H1 (cell line): ENCODE results near the gene SKAP2. TPM values are rescaled to one million over a fixed set of nuclear protein-coding genes. Genes with fewer than 3 reads are reported as not detected.

Source experiments
- CTCF ChIA-PET: fragments of 300-600 bp; sonication (Branson Sonifier 250); formaldehyde crosslinking; loops from one replicate; lab custom pipeline; 2021; ENCODE audit not compliant: partially characterized antibody; lab: Charles Lee
- POLR2A ChIA-PET: fragments of 300-600 bp; sonication (Branson Sonifier 250); formaldehyde crosslinking; loops from one replicate; lab custom pipeline; 2021; ENCODE audit warnings: inconsistent platforms; ENCODE audit not compliant: partially characterized antibody; lab: Charles Lee
- DNase-seq, 2 experiments: peaks; one replicate each; pipeline versions ENCODE4 v3.0.0 to v3.0.0-alpha.2; 2010 to 2022; ENCODE audit warnings: low spot score in 2 of 2, low read depth in 1 of 2, mixed read lengths in 1 of 2
- FAIRE-seq: peaks from 2 replicates; lab custom pipeline; 2011; peaks lifted over from hg19 to GRCh38; lab: Jason Lieb, UNC
- H2AFZ ChIP-seq: 2 replicates; pipeline ENCODE4 v1.8.1; 2012; ENCODE audit warnings: low read length, inconsistent platforms
- H2AK5ac ChIP-seq: 2 replicates; pipeline ENCODE4 v1.6.1; 2013; ENCODE audit warnings: low read depth, low read length
- H2BK120ac ChIP-seq: replicated peaks from 2 replicates; pipeline ENCODE3; 2013; ENCODE audit warnings: low read depth, low read length, inconsistent platforms
- H2BK12ac ChIP-seq: 2 replicates; pipeline ENCODE4 v1.6.1; 2013; ENCODE audit warnings: low read depth, low read length
- H2BK15ac ChIP-seq: 2 replicates; pipeline ENCODE4 v1.6.1; 2013; ENCODE audit warnings: low read length
- H2BK20ac ChIP-seq: 2 replicates; pipeline ENCODE4 v1.6.1; 2013; ENCODE audit warnings: low read length
- H2BK5ac ChIP-seq: 2 replicates; pipeline ENCODE4 v1.6.1; 2013; ENCODE audit warnings: low read depth, low read length
- H3K14ac ChIP-seq: 2 replicates; pipeline ENCODE4 v1.6.1; 2013; ENCODE audit warnings: inconsistent platforms; ENCODE audit not compliant: insufficient read length
- H3K18ac ChIP-seq: 2 replicates; pipeline ENCODE4 v1.6.1; 2013; ENCODE audit warnings: low read length; ENCODE audit errors: extremely low read depth
- H3K23ac ChIP-seq: 2 replicates; pipeline ENCODE4 v1.6.1; 2013; ENCODE audit warnings: inconsistent platforms; ENCODE audit not compliant: insufficient read length
- H3K23me2 ChIP-seq: 2 replicates; pipeline ENCODE4 v1.6.1; 2013; ENCODE audit warnings: low read depth, low read length
- H3K27ac ChIP-seq: 2 replicates; pipeline ENCODE4 v1.6.1; 2011; ENCODE audit warnings: low read depth, low read length, inconsistent platforms
- H3K27me3 ChIP-seq, 4 experiments: replicated peaks in 1 of 4; 1 replicate in 1 of 4; 2 replicates in 3 of 4; pipeline versions ENCODE4 v1.6.1 to v1.8.1; 2011 to 2013; ENCODE audit warnings: low read length in 3 of 4, mild to moderate bottlenecking in 3 of 4, inconsistent platforms in 2 of 4, mixed read lengths in 2 of 4, moderate library complexity in 1 of 4; ENCODE audit not compliant: control insufficient read depth in 3 of 4, insufficient read depth in 3 of 4; ENCODE audit errors: extremely low read depth in 1 of 4
- H3K36me3 ChIP-seq, 4 experiments: 2 replicates each; pipeline versions ENCODE4 v1.6.1 to v1.8.1; 2011 to 2013; ENCODE audit warnings: mild to moderate bottlenecking in 4 of 4, low read length in 3 of 4, moderate library complexity in 2 of 4, control low read depth in 1 of 4, inconsistent platforms in 1 of 4; ENCODE audit not compliant: insufficient read depth in 4 of 4, control insufficient read depth in 2 of 4
- H3K4ac ChIP-seq: replicated peaks from 2 replicates; pipeline ENCODE3; 2013; ENCODE audit warnings: low read length, low read depth, mixed read lengths, inconsistent platforms; ENCODE audit not compliant: insufficient read length
- H3K4me1 ChIP-seq, 4 experiments: replicated peaks in 1 of 4; 1 replicate in 1 of 4; 2 replicates in 3 of 4; pipeline versions ENCODE4 v1.6.1 to v1.8.1; 2011 to 2013; ENCODE audit warnings: low read length in 3 of 4, inconsistent platforms in 2 of 4, mixed read lengths in 1 of 4; ENCODE audit not compliant: insufficient read depth in 4 of 4, control insufficient read depth in 3 of 4
- H3K4me2 ChIP-seq, 2 experiments: 2 replicates each; pipeline versions ENCODE4 v1.6.1 to v1.8.1; 2011 to 2013; ENCODE audit warnings: low read depth in 2 of 2, low read length in 2 of 2, control low read depth in 1 of 2, inconsistent platforms in 1 of 2, mild to moderate bottlenecking in 1 of 2; ENCODE audit not compliant: insufficient read depth in 1 of 2
- H3K4me3 ChIP-seq, 4 experiments: fragments of 200-600, 300-600 bp in 1 of 4; sonication (generic), shearing (Covaris generic), sonication (Bioruptor Twin) in 1 of 4; 2 replicates each; pipeline versions ENCODE4 v1.5.1 to v1.8.1; 2011 to 2016; ENCODE audit warnings: low read length in 4 of 4, low read depth in 3 of 4, control low read depth in 2 of 4, inconsistent platforms in 2 of 4, mild to moderate bottlenecking in 2 of 4, mixed read lengths in 1 of 4, moderate library complexity in 1 of 4; ENCODE audit not compliant: insufficient read depth in 2 of 4; ENCODE audit errors: extremely low read depth in 1 of 4
- H3K56ac ChIP-seq: replicated peaks from 2 replicates; pipeline ENCODE3; 2013; ENCODE audit warnings: low read depth, mild to moderate bottlenecking, mixed read lengths, low read length, inconsistent platforms; ENCODE audit not compliant: insufficient read length
- H3K79me1 ChIP-seq: 2 replicates; pipeline ENCODE4 v1.6.1; 2013; ENCODE audit warnings: low read depth, low read length, control low read depth
- H3K79me2 ChIP-seq, 2 experiments: 2 replicates each; pipeline versions ENCODE4 v1.6.1 to v1.8.1; 2012 to 2013; ENCODE audit warnings: low read length in 2 of 2, mild to moderate bottlenecking in 2 of 2, inconsistent platforms in 1 of 2; ENCODE audit not compliant: insufficient read depth in 2 of 2, control insufficient read depth in 1 of 2
- H3K9ac ChIP-seq, 4 experiments: replicated peaks in 1 of 4; 1 replicate in 1 of 4; 2 replicates in 3 of 4; pipeline versions ENCODE4 v1.6.1 to v1.8.1; 2011 to 2013; ENCODE audit warnings: low read depth in 3 of 4, low read length in 3 of 4, control low read depth in 2 of 4, mild to moderate bottlenecking in 2 of 4, moderate library complexity in 2 of 4, inconsistent platforms in 1 of 4; ENCODE audit errors: extremely low read depth in 1 of 4
- H3K9me3 ChIP-seq, 2 experiments: 2 replicates each; pipeline versions ENCODE4 v1.6.1 to v1.8.1; 2012 to 2013; ENCODE audit warnings: mild to moderate bottlenecking in 2 of 2, moderate library complexity in 2 of 2, control low read depth in 1 of 2, inconsistent platforms in 1 of 2, low read depth in 1 of 2, low read length in 1 of 2, mixed read lengths in 1 of 2; ENCODE audit not compliant: insufficient read depth in 2 of 2
- H4K20me1 ChIP-seq, 2 experiments: replicated peaks in 1 of 2; 2 replicates each; pipeline versions ENCODE3 to v1.8.1; 2011 to 2013; ENCODE audit warnings: inconsistent platforms in 2 of 2, low read length in 2 of 2, mild to moderate bottlenecking in 1 of 2; ENCODE audit not compliant: insufficient read depth in 2 of 2, control insufficient read depth in 1 of 2
- H4K5ac ChIP-seq: 2 replicates; pipeline ENCODE4 v1.6.1; 2013; ENCODE audit warnings: low read length, low read depth, mixed read lengths, inconsistent platforms; ENCODE audit not compliant: insufficient read length
- H4K8ac ChIP-seq: 2 replicates; pipeline ENCODE4 v1.8.0; 2013; ENCODE audit warnings: mild to moderate bottlenecking, moderate library complexity, low read length, inconsistent platforms; ENCODE audit not compliant: insufficient read depth; ENCODE audit errors: extremely low read depth
- H4K91ac ChIP-seq: replicated peaks from 2 replicates; pipeline ENCODE3; 2013; ENCODE audit warnings: low read length, mixed read lengths, inconsistent platforms; ENCODE audit not compliant: insufficient read length
- EZH2 ChIP-seq: fragments of 200-600 bp; sonication (generic); IDR thresholded peaks from 2 replicates; pipeline ENCODE4 v1.7.1; 2012; ENCODE audit warnings: low read depth, mild to moderate bottlenecking, moderate library complexity, low read length, inconsistent platforms; ENCODE audit not compliant: severe bottlenecking
- SAP30 ChIP-seq: fragments of 300-600 bp; sonication (generic); IDR thresholded peaks from 2 replicates; pipeline ENCODE4 v1.7.1; 2012; ENCODE audit warnings: low read length, moderate library complexity, mild to moderate bottlenecking, inconsistent platforms; ENCODE audit not compliant: insufficient read depth, insufficient replicate concordance
- SIRT6 ChIP-seq: IDR thresholded peaks from one replicate; pipeline ENCODE4 v1.7.1; 2012; ENCODE audit warnings: low read length, inconsistent platforms
- SUZ12 ChIP-seq: fragments of 200-600 bp; sonication (generic); IDR thresholded peaks from 2 replicates; pipeline ENCODE4 v1.6.1; 2012; ENCODE audit warnings: mild to moderate bottlenecking, inconsistent platforms, low read length, moderate library complexity, mixed read lengths
- TEAD4 ChIP-seq: IDR thresholded peaks from 2 replicates; pipeline ENCODE4 v1.6.1; 2012; ENCODE audit warnings: low read depth, low read length, inconsistent platforms, mixed read lengths
- whole genome bisulfite sequencing, 2 experiments: shearing (Covaris generic) in 1 of 2; methylation state at CpG; one replicate each; pipeline versions ENCODE4 v1.1.6 to v1.1.7; 2013 to 2015; ENCODE audit warnings: low lambda C conversion rate in 2 of 2, mixed read lengths in 2 of 2, inconsistent platforms in 1 of 2, low coverage in 1 of 2, missing lambda C conversion rate in 1 of 2; ENCODE audit not compliant: insufficient replicate concordance in 2 of 2, insufficient coverage in 1 of 2, insufficient read length in 1 of 2; ENCODE audit errors: extremely low coverage in 1 of 2, missing lambda C conversion rate in 1 of 2; 5-methylcytosine and 5-hydroxymethylcytosine counted together
- polyA plus RNA-seq, 7 experiments: library from polyadenylated mRNA; depleted of rRNA in 3 of 7; stranded (reverse) in 5 of 7; unstranded in 2 of 7; fragments of >200 nt in 5 of 7; fragments of 200-250 nt in 2 of 7; gene quantifications; 1 replicate in 5 of 7; 2 replicates in 1 of 7; 4 replicates in 1 of 7; pipeline versions ENCODE4 v1.2.1 to v1.2.3, GENCODE V29; 2011 to 2013; ENCODE audit warnings: missing spikeins in 2 of 7, mixed read lengths in 2 of 7
- total RNA-seq: library from RNA; stranded (reverse); fragmentation: NEBNext Ultra II Directional; extraction: Animal tissue kit (Norgen Biotek cat#: 25700); gene quantifications from 2 replicates; pipeline ENCODE4 v1.2.1, GENCODE V29; 2021

SKAP2 gene
- total and polyA plus RNA-seq, 2 of the 8 experiments (the other 6 are each of a cell fraction or from before 2014, with no cell fraction given), result 0.53 to 5.1 TPM

DNA sequence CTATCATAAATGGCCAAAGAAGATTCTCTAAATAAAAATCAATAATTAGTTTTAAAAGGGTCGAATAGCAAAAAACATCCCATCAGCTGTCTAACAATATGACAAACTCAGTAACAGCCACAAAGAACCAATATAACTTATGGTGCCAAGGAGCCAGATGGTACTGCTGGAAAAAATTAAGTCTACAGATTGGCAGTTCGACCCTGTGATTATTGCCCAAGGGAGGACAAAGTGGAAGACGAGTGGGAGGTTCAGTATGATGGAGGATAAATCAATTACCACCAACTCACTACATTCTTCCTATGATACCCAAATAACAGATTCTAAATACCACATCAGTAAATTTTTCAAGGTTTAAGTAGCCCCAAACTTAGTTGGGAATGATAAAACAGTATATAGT lies 49.0 kb downstream of the SKAP2 start:
- Histone ChIP-seq H2BK5ac (no peak overlapping the region), H3K36me3 (no peaks in the 10 kb centered on the region), H3K14ac (no peak overlapping the region), H3K9ac (no peak overlapping the region), H2AK5ac (no peak overlapping the region), H3K4ac (no peak overlapping the region), H3K79me1 (no peaks in the 10 kb centered on the region), H3K4me3 (no peak overlapping the region), H3K18ac (no peak overlapping the region), H4K20me1 (no peaks in the 10 kb centered on the region), H2BK20ac (no peak overlapping the region), H4K91ac (no peak overlapping the region), H2AFZ (no peak overlapping the region), H3K23ac (no peak overlapping the region), H2BK120ac (no peak overlapping the region), H3K9me3 (no peaks in the 10 kb centered on the region), H3K56ac (no peak overlapping the region), H3K23me2 (no peaks in the 10 kb centered on the region), H3K4me2 (no peak overlapping the region), H3K79me2 (no peaks in the 10 kb centered on the region), H3K27ac (no peak overlapping the region), H2BK12ac (no peak overlapping the region), H4K5ac (no peak overlapping the region), H3K4me1 (no peaks in the 10 kb centered on the region), H4K8ac (no peak overlapping the region), H3K27me3 (no peaks in the 10 kb centered on the region), H2BK15ac (no peak overlapping the region)
- ChIA-PET CTCF (interaction anchor here (0.9 kb wide), 1 partner anchor 18 kb away, joined by 4 read pairs; no protein-coding TSS in a partner anchor), POLR2A (no interaction called here)
- 74% methylated on average over 3 of the region's 3 CpGs; no CpG with 5 or more reads in 1 of the 2 experiments for WGBS, 2 experiments
- no peak for DNase-seq
- FAIRE-seq, result no peak
- TF ChIP-seq SIRT6 (no peak), SAP30 (no peak), SUZ12 (no peak), EZH2 (no peak), TEAD4 (no peak)
